GM12891 (cell line): ENCODE results near the gene PTH2.
A peak's percentile ranks its signal among the peaks of the same experiment; 100 is the strongest.

Experiments
- DNase-seq: peaks from one replicate; pipeline ENCODE4 v3.0.0; 2011; ENCODE audit warnings: low spot score; ENCODE audit not compliant: insufficient read length
- FAIRE-seq: peaks from 2 replicates; lab custom pipeline; 2011; peaks lifted over from hg19 to GRCh38; lab: Jason Lieb, UNC
- PAX5 ChIP-seq: IDR thresholded peaks from 2 replicates; pipeline ENCODE4 v1.6.1; 2011; ENCODE audit warnings: low read length, moderate library complexity, mild to moderate bottlenecking; ENCODE audit not compliant: insufficient read depth, severe bottlenecking
- POLR2A ChIP-seq: IDR thresholded peaks from 2 replicates; pipeline ENCODE4 v1.6.1; 2011; ENCODE audit warnings: low read depth, low read length, control low read depth
- POLR2AphosphoS5 ChIP-seq: IDR thresholded peaks from 2 replicates; pipeline ENCODE4 v1.6.1; 2011; ENCODE audit warnings: low read depth, low read length, control low read depth
- POU2F2 ChIP-seq: IDR thresholded peaks from 2 replicates; pipeline ENCODE4 v1.6.1; 2011; ENCODE audit warnings: low read depth, mild to moderate bottlenecking, control low read depth, low read length, moderate library complexity
- SPI1 ChIP-seq: IDR thresholded peaks from 2 replicates; pipeline ENCODE4 v1.6.1; 2011; ENCODE audit warnings: low read depth, low read length, control low read depth
- TAF1 ChIP-seq: IDR thresholded peaks from 2 replicates; pipeline ENCODE4 v1.6.1; 2011; ENCODE audit warnings: low read depth, low read length, control low read depth

PTH2 gene

GRCh38 chr19:49440439-49441209 is 17.4 kb upstream of the PTH2 start:
- DNase-seq (no peak), FAIRE-seq (no peak)
- TF ChIP-seq POU2F2 = no peak

- no peak for FAIRE-seq
Observed at GRCh38 chr19:49439836-49440235, 16.6 kb upstream of the PTH2 start.

GRCh38 chr19:49438261-49438660 is 15.0 kb upstream of the PTH2 start:
- FAIRE-seq = no peak
- no peak for DNase-seq
- TF ChIP-seq POLR2A (no peak), TAF1 (no peak), PAX5 (no peak), SPI1 (no peak), POLR2AphosphoS5 (no peak), POU2F2 (no peak)

More at GRCh38 chr19:49439836-49440235, 16.6 kb upstream of the PTH2 start:
- DNase-seq = no peak
- TF ChIP-seq TAF1 = no peak

- no peak for TF ChIP-seq TAF1
- TF ChIP-seq PAX5 = no peak
- no peak for TF ChIP-seq POLR2AphosphoS5
- no peak for TF ChIP-seq SPI1
- no peak for TF ChIP-seq POU2F2
- TF ChIP-seq POLR2A = no peak
- FAIRE-seq (no peak), DNase-seq (no peak)
Observed at GRCh38 chr19:49437231-49437630, 14.0 kb upstream of the PTH2 start.

- TF ChIP-seq PAX5 = no peak
- TF ChIP-seq POLR2A = no peak
- TF ChIP-seq POU2F2 = no peak
- no peak for TF ChIP-seq SPI1
- TF ChIP-seq POLR2AphosphoS5 = no peak
- no peak for TF ChIP-seq TAF1
- DNase-seq (no peak), FAIRE-seq (no peak)
Observed at GRCh38 chr19:49436381-49437017, 13.3 kb upstream of the PTH2 start.

- no peak for FAIRE-seq
- TF ChIP-seq TAF1 (no peak), PAX5 (no peak), POLR2A (no peak), SPI1 (no peak), POU2F2 (no peak), POLR2AphosphoS5 (no peak)
- DNase-seq = no peak
Observed at GRCh38 chr19:49435670-49436069, 12.4 kb upstream of the PTH2 start.

GRCh38 chr19:49434907-49435583 is 11.8 kb upstream of the PTH2 start:
- TF ChIP-seq POLR2A = no peak
- no peak for TF ChIP-seq PAX5
- no peak for TF ChIP-seq SPI1
- no peak for TF ChIP-seq POU2F2
- no peak for TF ChIP-seq TAF1
- TF ChIP-seq POLR2AphosphoS5 = no peak
- FAIRE-seq = no peak
- DNase-seq = no peak

GRCh38 chr19:49433240-49433901 is 10.1 kb upstream of the PTH2 start:
- TF ChIP-seq POLR2A = no peak
- TF ChIP-seq TAF1 = no peak
- DNase-seq = no peak
- no peak for FAIRE-seq

- FAIRE-seq = peak; percentile 20
- no peak for TF ChIP-seq POU2F2
- no peak for TF ChIP-seq SPI1
- no peak for TF ChIP-seq POLR2AphosphoS5
- no peak for TF ChIP-seq PAX5
- no peak for DNase-seq
Observed at GRCh38 chr19:49432141-49433073, 9.2 kb upstream of the PTH2 start.
